BJ (cell line): ENCODE measurements around the gene LRMDA. TPM values are rescaled to one million over a fixed set of nuclear protein-coding genes. Genes with fewer than 3 reads are reported as not detected.

Experiments
- CTCF ChIA-PET: fragments of 350-600 bp; formaldehyde crosslinking; extraction: SDS; loops from one replicate; lab custom pipeline; 2021; ENCODE audit warnings: antibody characterized with exemption, inconsistent platforms; lab: Yijun Ruan, JAX
- POLR2A ChIA-PET: fragments of 300-600 bp; sonication (Branson Sonifier 250); formaldehyde crosslinking; extraction: SDS; loops from one replicate; lab custom pipeline; 2021; ENCODE audit warnings: antibody characterized with exemption; lab: Charles Lee
- DNase-seq: peaks from one replicate; pipeline ENCODE4 v3.0.0-alpha.2; 2011; ENCODE audit warnings: low read depth
- H3K27me3 ChIP-seq: 2 replicates; pipeline ENCODE4 v1.6.0; 2011; ENCODE audit warnings: low read length; ENCODE audit not compliant: control insufficient read depth, insufficient read depth
- H3K36me3 ChIP-seq: 2 replicates; pipeline ENCODE4 v1.5.1; 2011; ENCODE audit warnings: low read length; ENCODE audit not compliant: control insufficient read depth, insufficient read depth
- H3K4me3 ChIP-seq: 2 replicates; pipeline ENCODE4 v1.5.1; 2011; ENCODE audit warnings: low read depth, mild to moderate bottlenecking, control low read depth, low read length
- CTCF ChIP-seq: IDR thresholded peaks from 2 replicates; pipeline ENCODE4 v1.5.1; 2011; ENCODE audit warnings: low read depth, mild to moderate bottlenecking, control low read depth, inconsistent platforms, low read length, moderate library complexity; ENCODE audit not compliant: insufficient read depth
- polyA plus RNA-seq: library from polyadenylated mRNA; depleted of rRNA; stranded (reverse); fragments of >200 nt; gene quantifications from 2 replicates; pipeline ENCODE4 v1.2.3, GENCODE V29; 2011

The LRMDA gene
- polyA plus RNA-seq, 1 experiment, result not detected

GRCh38 chr10:76405922-76406321 lies 974.5 kb downstream of the LRMDA start:
- no peaks in the 10 kb centered on the region for H3K27me3 ChIP-seq
- CTCF ChIA-PET, result no interaction called here
- H3K36me3 ChIP-seq, result no peaks in the 10 kb centered on the region
- POLR2A ChIA-PET, result no interaction called here
- no peak overlapping the region for H3K4me3 ChIP-seq
- DNase-seq, result no peak
- no peak for TF ChIP-seq CTCF

- no peak for DNase-seq
- Histone ChIP-seq H3K4me3 (no peak overlapping the region), H3K27me3 (no peaks in the 10 kb centered on the region), H3K36me3 (no peaks in the 10 kb centered on the region)
- ChIA-PET POLR2A (no interaction called here), CTCF (interaction anchor here (0.7 to 1.3 kb wide), 2 partner anchors 17 to 24 kb away, joined by 3 to 4 read pairs; no protein-coding TSS in a partner anchor)
- no peak for TF ChIP-seq CTCF
These were observed 977.2 kb downstream of the LRMDA start for GRCh38 chr10:76408646-76409045.

- ChIA-PET POLR2A (no interaction called here), CTCF (interaction anchor here (1.1 kb wide), 1 partner anchor 10 kb away, joined by 3 read pairs; no protein-coding TSS in a partner anchor)
- no peak overlapping the region for H3K4me3 ChIP-seq
- no peak for DNase-seq
- TF ChIP-seq CTCF, result no peak
- no peaks in the 10 kb centered on the region for H3K27me3 ChIP-seq
- H3K36me3 ChIP-seq, result no peaks in the 10 kb centered on the region
These were observed 980.5 kb downstream of the LRMDA start for GRCh38 chr10:76411729-76412435.

- CTCF ChIA-PET, result interaction anchor here (0.9 kb wide), 1 partner anchor 17 kb away, joined by 3 read pairs; no protein-coding TSS in a partner anchor
- no peak overlapping the region for H3K4me3 ChIP-seq
- no peaks in the 10 kb centered on the region for H3K27me3 ChIP-seq
- DNase-seq, result no peak
- POLR2A ChIA-PET, result interaction anchor here (0.5 kb wide), 1 partner anchor 185 kb away, joined by 4 read pairs; no protein-coding TSS in a partner anchor
- TF ChIP-seq CTCF, result no peak
- H3K36me3 ChIP-seq, result no peaks in the 10 kb centered on the region
These were observed 984.1 kb downstream of the LRMDA start for GRCh38 chr10:76415554-76415953.

GRCh38 chr10:76416642-76417041 lies 985.2 kb downstream of the LRMDA start:
- ChIA-PET CTCF (no interaction called here), POLR2A (no interaction called here)
- DNase-seq, result no peak
- Histone ChIP-seq H3K27me3 (no peaks in the 10 kb centered on the region), H3K36me3 (no peaks in the 10 kb centered on the region), H3K4me3 (no peak overlapping the region)
- no peak for TF ChIP-seq CTCF
